Ovary (tissue), 3 donors: ENCODE results near the gene TMEM8B.

Experiments
- CTCF ChIP-seq, 3 donors: fragments of 450-650 bp in 2 of 3; fragments of 200-600 bp in 1 of 3; IDR thresholded peaks; one replicate each; pipeline versions ENCODE4 v1.5.1 to v1.8.0; 2016 to 2022; ENCODE audit warnings: antibody characterized with exemption in 3 of 3, mild to moderate bottlenecking in 1 of 3
- EP300 ChIP-seq: sonication (generic); formaldehyde crosslinking; IDR thresholded peaks from one replicate; pipeline ENCODE4 v1.6.1; 2017; ENCODE audit warnings: antibody characterized with exemption
- POLR2A ChIP-seq: fragments of 450-650 bp; IDR thresholded peaks from one replicate; pipeline ENCODE4 v1.6.1; 2017; ENCODE audit warnings: antibody characterized with exemption, mild to moderate bottlenecking, moderate library complexity
- donor health status: DM: no; HTN: no; CAD: no.

GRCh38 chr9:35781066-35781465 is 48.0 kb upstream of the TMEM8B start:
- TF ChIP-seq CTCF (IDR thresholded peaks at IDR 0.05) (no peak), EP300 (no peak), POLR2A (no peak)
